Psoas muscle (tissue), 8 donors: Measurements from ENCODE around the gene RPL6. TPM values are rescaled to one million over a fixed set of nuclear protein-coding genes. Genes with fewer than 3 reads are reported as not detected.
"Not testable (repeated sequence)": the region's sequence is repeated elsewhere in the genome, so short reads cannot be mapped to it uniquely, and the experiment has no call there.

Source experiments
- ATAC-seq, 4 donors: fragments of 200-7000 bp; cut with Tn5 transposase; one replicate each; pipeline ENCODE4 v1.9.1; 2020; ENCODE audit warnings: moderate library complexity in 3 of 4, mild to moderate bottlenecking in 2 of 4
- DNase-seq, 2 donors: peaks; one replicate each; pipeline ENCODE4 v3.0.0-alpha.2; 2020
- H3K27ac ChIP-seq: fragments of 200-600 bp; one replicate; pipeline ENCODE4 v1.8.0; 2022
- H3K27me3 ChIP-seq, 3 donors: fragments of 200-600 bp in 1 of 3; one replicate each; pipeline versions ENCODE4 v1.6.1 to v1.8.0; 2013 to 2022; ENCODE audit warnings: low read length in 2 of 3, mild to moderate bottlenecking in 2 of 3, moderate library complexity in 1 of 3; ENCODE audit not compliant: insufficient read depth in 3 of 3
- H3K36me3 ChIP-seq, 2 donors: fragments of 200-600 bp in 1 of 2; one replicate each; pipeline versions ENCODE4 v1.6.1 to v1.8.0; 2013 to 2022; ENCODE audit warnings: low read depth in 1 of 2, mild to moderate bottlenecking in 1 of 2, moderate library complexity in 1 of 2; ENCODE audit not compliant: insufficient read depth in 1 of 2
- H3K4me1 ChIP-seq: fragments of 200-600 bp; one replicate; pipeline ENCODE4 v1.8.0; 2022
- H3K4me3 ChIP-seq: fragments of 200-600 bp; one replicate; pipeline ENCODE4 v1.8.0; 2022; ENCODE audit warnings: mild to moderate bottlenecking
- H3K9me3 ChIP-seq: fragments of 200-600 bp; one replicate; pipeline ENCODE4 v1.8.0; 2022
- CTCF ChIP-seq: fragments of 200-600 bp; IDR thresholded peaks from one replicate; pipeline ENCODE4 v1.8.0; 2022; ENCODE audit warnings: antibody characterized with exemption
- WGBS, 3 donors: extraction: QIAGEN DNeasy Blood & Tissue Kit; methylation state at CpG; one replicate each; pipeline versions ENCODE4 v1.1.6 to v1.1.7; 2013; 5-methylcytosine and 5-hydroxymethylcytosine counted together
- intact Hi-C, 2 donors: fragments of 100-400 bp; cut with DNase I; formaldehyde crosslinking; loops; one replicate each; pipeline versions ENCODE4 v1.11.0 to v1.14.2; 2022
- polyA plus RNA-seq, 3 donors: library from polyadenylated mRNA; stranded (reverse); fragments of 200-250 nt; gene quantifications; one replicate each; pipeline ENCODE4 v1.2.3, GENCODE V29; 2013
- total RNA-seq, 4 donors: library from RNA; stranded (reverse); fragmentation: NEBNext Ultra II Directional in 2 of 4; extraction: Animal tissue kit (Norgen Biotek cat#: 25700) in 2 of 4; gene quantifications; one replicate each; pipeline versions ENCODE4 v1.2.1 to v1.2.4, GENCODE V29; 2021 to 2023
- donor health status: healthy with polysubstance abuse.
- donor health status: DM: no; HTN: no; CAD: no; lungs with moderate emphysema.
- donor health status: Bipolar disorder and iron deficiency.
- donor health status: healthy.
- donor health status: DM: yes; HTN: yes; CAD: no.
- donor health status: DM: no; HTN: no; CAD: no.
- donor health status: DM: no; HTN: no; CAD: no.
- donor health status: DM: yes; HTN: yes; CAD: no.

Gene RPL6
- total and polyA plus RNA-seq, 7 donors = 743 to 1,983 (median 889) TPM

GRCh38 chr12:112439769-112440168 is 30.4 kb upstream of the RPL6 start:
- no peak for DNase-seq
- no peak for TF ChIP-seq CTCF
- Histone ChIP-seq H3K9me3 (no peaks in the 10 kb centered on the region), H3K4me1 (no peaks in the 10 kb centered on the region), H3K4me3 (no peak overlapping the region), H3K27ac (no peak overlapping the region), H3K36me3 (peaks cover 0 to under 1% of the 10 kb centered on the region in 2 donors), H3K27me3 (no peaks in the 10 kb centered on the region)
- no peak for ATAC-seq
- intact Hi-C loops = no loop called here

GRCh38 chr12:112438645-112439044 is 29.2 kb upstream of the RPL6 start:
- H3K4me1 ChIP-seq, H3K9me3 ChIP-seq, H3K27me3 ChIP-seq, DNase-seq, intact Hi-C loops, ATAC-seq, H3K27ac ChIP-seq, H3K36me3 ChIP-seq, H3K4me3 ChIP-seq: not testable (repeated sequence)
- WGBS, 3 donors = 89 to 100% (median 96%) methylated on average over 1 of the region's 1 CpG

GRCh38 chr12:112433551-112433950 is 24.1 kb upstream of the RPL6 start:
- Histone ChIP-seq H3K4me3 (no peak overlapping the region), H3K27me3 (no peaks in the 10 kb centered on the region), H3K27ac (no peak overlapping the region), H3K36me3 (no peaks in the 10 kb centered on the region), H3K4me1 (no peaks in the 10 kb centered on the region), H3K9me3 (no peaks in the 10 kb centered on the region)
- WGBS, 3 donors = 96 to 98% (median 96%) methylated on average over 2 of the region's 2 CpGs
- DNase-seq (no peak), ATAC-seq (no peak)
- no peak for TF ChIP-seq CTCF
- intact Hi-C loops = no loop called here

- 86 to 93% (median 90%) methylated on average over 3 of the region's 3 CpGs for WGBS, 3 donors
- Histone ChIP-seq H3K4me3 (no peak overlapping the region), H3K27ac (no peak overlapping the region), H3K4me1 (no peaks in the 10 kb centered on the region), H3K9me3 (no peaks in the 10 kb centered on the region), H3K27me3 (no peaks in the 10 kb centered on the region), H3K36me3 (no peaks in the 10 kb centered on the region)
- intact Hi-C loops = no loop called here
- DNase-seq (no peak), ATAC-seq (no peak)
- TF ChIP-seq CTCF = no peak
Measured at GRCh38 chr12:112431965-112432364, 22.6 kb upstream of the RPL6 start.

- DNase-seq (no peak), ATAC-seq (peak in 1 of 4 donors; percentile 34)
- Histone ChIP-seq H3K9me3 (no peaks in the 10 kb centered on the region), H3K4me3 (no peak overlapping the region), H3K27me3 (no peaks in the 10 kb centered on the region), H3K36me3 (no peaks in the 10 kb centered on the region), H3K27ac (no peak overlapping the region), H3K4me1 (no peaks in the 10 kb centered on the region)
- intact Hi-C loops = no loop called here
- no peak for TF ChIP-seq CTCF
- 76 to 88% (median 82%) methylated on average over 5 of the region's 5 CpGs for WGBS, 3 donors
Measured at GRCh38 chr12:112430929-112431328, 21.5 kb upstream of the RPL6 start.
